Measurements from ENCODE around the gene CAMTA1.

CAMTA1 gene

GRCh38 chr1:7584157-7584556, 798.9 kb downstream of the CAMTA1 start:
- TF ChIP-seq CTCF (conservative IDR thresholded peaks at IDR 0.05; ENCODE audit: low read length), result no peak
- no peak overlapping the region for H3K4me3 ChIP-seq (ENCODE audit: low read length)
- no peak for DNase-seq (ENCODE audit: low read depth)

GRCh38 chr1:7584643-7585042, 799.4 kb downstream of the CAMTA1 start:
- no peak overlapping the region for H3K4me3 ChIP-seq (ENCODE audit: low read length)
- no peak for TF ChIP-seq CTCF (conservative IDR thresholded peaks at IDR 0.05; ENCODE audit: low read length)
- DNase-seq (ENCODE audit: low read depth), result no peak

- H3K4me3 ChIP-seq (ENCODE audit: low read length), result no peak overlapping the region
- TF ChIP-seq CTCF (conservative IDR thresholded peaks at IDR 0.05; ENCODE audit: low read length), result no peak
- no peak for DNase-seq (ENCODE audit: low read depth)
Observed at GRCh38 chr1:7585216-7585907, 800.1 kb downstream of the CAMTA1 start.

GRCh38 chr1:7586031-7586941, 801.0 kb downstream of the CAMTA1 start:
- no peak for DNase-seq (ENCODE audit: low read depth)
- TF ChIP-seq CTCF (conservative IDR thresholded peaks at IDR 0.05; ENCODE audit: low read length), result no peak
- no peak overlapping the region for H3K4me3 ChIP-seq (ENCODE audit: low read length)

GRCh38 chr1:7587108-7587772, 802.0 kb downstream of the CAMTA1 start:
- TF ChIP-seq CTCF (conservative IDR thresholded peaks at IDR 0.05; ENCODE audit: low read length), result no peak
- DNase-seq (ENCODE audit: low read depth), result no peak
- no peak overlapping the region for H3K4me3 ChIP-seq (ENCODE audit: low read length)

GRCh38 chr1:7587773-7588456, 802.7 kb downstream of the CAMTA1 start:
- TF ChIP-seq CTCF (conservative IDR thresholded peaks at IDR 0.05; ENCODE audit: low read length), result no peak
- no peak for DNase-seq (ENCODE audit: low read depth)
- H3K4me3 ChIP-seq (ENCODE audit: low read length), result no peak overlapping the region
